Retinal pigment epithelial cell (primary cell): ENCODE data around the gene MRPS18A.
"Not testable (repeated sequence)": the region's sequence is repeated elsewhere in the genome, so short reads cannot be mapped to it uniquely, and the experiment has no call there.

Experiments used
- DNase-seq: peaks from one replicate; pipeline ENCODE4 v3.0.0-alpha.2; 2010; ENCODE audit warnings: low read depth
- H3K4me3 ChIP-seq: 2 replicates; pipeline ENCODE4 v1.5.1; 2011; ENCODE audit warnings: mild to moderate bottlenecking, low read length, control low read depth, moderate library complexity
- TF ChIP-seq, protein P1 (sequence below): conservative IDR thresholded peaks from 2 replicates; pipeline ENCODE4 v1.5.1; 2011; ENCODE audit warnings: low read depth, low read length, control low read depth, inconsistent platforms

MRPS18A gene

DNA sequence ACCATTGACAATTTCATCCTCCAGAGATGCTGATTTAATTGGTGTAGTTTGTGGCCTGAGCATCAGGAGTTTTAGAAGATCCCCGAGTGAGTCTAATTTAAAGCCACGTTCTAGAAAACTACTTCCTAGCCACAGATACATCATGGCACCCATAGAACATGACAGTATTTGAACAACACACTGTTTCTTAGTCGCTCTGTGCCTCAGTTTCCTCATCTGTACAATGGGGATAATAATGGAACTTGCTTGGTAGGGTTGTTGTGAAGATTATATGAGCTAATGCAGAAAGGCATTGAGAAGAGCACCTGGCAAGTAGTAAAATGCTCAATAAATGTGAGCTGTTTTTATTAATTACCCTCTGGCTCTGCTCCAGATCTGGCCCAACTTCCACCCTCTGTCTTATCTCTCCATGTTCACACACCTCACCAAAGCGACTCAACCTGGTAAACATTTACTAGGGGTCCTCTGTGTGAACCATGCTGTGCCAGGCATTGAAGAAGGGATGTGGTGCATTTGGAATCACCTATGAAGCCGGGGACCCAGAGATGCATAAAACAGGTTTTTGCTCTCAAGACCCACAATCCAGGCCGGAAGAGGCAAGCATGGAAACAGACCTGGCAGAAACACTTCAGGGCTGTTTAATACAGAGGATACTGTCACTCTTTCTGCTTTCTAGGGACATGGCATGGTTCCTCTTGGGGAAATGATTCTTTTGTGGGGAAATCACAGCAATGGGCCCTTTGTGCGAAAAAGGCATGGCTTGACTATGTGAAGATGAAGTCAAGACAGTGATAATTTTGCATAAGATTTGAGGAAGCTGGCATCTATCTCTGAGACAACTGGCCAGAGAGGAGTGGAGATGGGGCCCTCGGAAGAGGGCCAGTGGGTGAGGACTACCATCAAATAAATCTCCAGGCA lies 16.2 kb upstream of the MRPS18A start:
- H3K4me3 ChIP-seq: no peak overlapping the region
- no peak for DNase-seq
- TF ChIP-seq, protein P1, sequence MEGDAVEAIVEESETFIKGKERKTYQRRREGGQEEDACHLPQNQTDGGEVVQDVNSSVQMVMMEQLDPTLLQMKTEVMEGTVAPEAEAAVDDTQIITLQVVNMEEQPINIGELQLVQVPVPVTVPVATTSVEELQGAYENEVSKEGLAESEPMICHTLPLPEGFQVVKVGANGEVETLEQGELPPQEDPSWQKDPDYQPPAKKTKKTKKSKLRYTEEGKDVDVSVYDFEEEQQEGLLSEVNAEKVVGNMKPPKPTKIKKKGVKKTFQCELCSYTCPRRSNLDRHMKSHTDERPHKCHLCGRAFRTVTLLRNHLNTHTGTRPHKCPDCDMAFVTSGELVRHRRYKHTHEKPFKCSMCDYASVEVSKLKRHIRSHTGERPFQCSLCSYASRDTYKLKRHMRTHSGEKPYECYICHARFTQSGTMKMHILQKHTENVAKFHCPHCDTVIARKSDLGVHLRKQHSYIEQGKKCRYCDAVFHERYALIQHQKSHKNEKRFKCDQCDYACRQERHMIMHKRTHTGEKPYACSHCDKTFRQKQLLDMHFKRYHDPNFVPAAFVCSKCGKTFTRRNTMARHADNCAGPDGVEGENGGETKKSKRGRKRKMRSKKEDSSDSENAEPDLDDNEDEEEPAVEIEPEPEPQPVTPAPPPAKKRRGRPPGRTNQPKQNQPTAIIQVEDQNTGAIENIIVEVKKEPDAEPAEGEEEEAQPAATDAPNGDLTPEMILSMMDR: no peak

DNA sequence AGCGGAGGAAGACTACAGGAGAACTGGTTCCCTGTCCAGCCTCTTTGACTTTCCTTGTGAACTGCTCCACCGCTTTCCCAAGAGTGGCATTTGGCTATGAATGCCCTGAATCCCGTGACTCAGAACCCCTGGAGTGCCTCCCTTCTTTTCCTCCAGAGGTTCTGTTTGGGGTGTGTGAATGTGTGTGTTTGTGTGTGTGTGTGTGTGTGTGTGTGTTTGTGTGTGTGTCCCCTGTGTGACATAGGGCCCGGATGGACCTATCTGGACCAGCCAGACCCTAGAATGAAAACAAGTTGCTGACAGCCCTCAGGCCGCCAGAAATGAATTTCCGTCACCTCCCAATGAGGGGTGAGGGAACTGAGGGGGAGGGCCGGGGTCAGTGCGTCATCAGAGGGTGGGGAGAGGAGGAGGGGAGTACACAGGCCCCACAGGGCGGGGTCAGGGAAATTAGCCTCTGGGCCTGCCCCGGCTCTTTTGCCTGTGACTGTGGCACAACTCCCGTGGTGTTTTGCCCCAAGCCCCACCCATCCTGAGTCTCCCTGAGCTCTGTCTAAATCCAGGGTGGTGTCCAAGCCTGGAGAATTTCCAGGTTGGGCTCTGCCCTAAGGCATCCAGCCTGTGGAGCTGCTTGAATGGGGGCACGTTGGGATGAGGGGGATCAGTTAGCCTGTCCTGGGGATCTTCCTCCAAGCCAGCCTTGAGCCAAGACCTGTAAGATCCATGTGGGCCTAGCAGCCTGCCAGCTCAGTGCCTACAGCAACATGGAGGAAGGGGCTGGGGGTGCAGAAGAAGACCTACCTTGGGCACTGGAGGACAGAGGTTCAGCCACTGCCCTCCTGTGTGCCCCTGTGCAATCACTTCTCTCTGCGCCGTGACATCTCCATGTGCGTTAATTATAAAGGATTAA lies 15.2 kb upstream of the MRPS18A start:
- no peak overlapping the region for H3K4me3 ChIP-seq
- DNase-seq: peak; percentile 89
- TF ChIP-seq, protein P1: no peak

DNA sequence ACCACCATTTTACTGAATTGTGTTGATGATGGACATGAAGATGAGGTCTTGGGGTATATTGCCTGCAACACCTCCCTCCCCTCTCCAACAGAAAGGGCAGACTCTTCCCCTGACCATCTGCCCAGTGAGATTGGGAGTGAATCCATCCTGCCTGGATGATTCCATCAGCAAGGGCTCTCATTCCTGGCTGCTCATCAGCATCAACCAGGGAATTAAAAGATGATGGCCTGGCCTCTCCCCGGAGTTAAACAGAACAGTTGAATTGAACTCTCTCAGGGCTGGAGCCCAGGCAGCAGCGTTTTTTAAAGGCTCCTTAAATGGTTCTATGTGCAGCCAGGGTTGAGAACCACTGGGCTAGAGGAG lies 14.6 kb upstream of the MRPS18A start:
- H3K4me3 ChIP-seq: no peak overlapping the region
- TF ChIP-seq, protein P1: no peak
- no peak for DNase-seq

DNA sequence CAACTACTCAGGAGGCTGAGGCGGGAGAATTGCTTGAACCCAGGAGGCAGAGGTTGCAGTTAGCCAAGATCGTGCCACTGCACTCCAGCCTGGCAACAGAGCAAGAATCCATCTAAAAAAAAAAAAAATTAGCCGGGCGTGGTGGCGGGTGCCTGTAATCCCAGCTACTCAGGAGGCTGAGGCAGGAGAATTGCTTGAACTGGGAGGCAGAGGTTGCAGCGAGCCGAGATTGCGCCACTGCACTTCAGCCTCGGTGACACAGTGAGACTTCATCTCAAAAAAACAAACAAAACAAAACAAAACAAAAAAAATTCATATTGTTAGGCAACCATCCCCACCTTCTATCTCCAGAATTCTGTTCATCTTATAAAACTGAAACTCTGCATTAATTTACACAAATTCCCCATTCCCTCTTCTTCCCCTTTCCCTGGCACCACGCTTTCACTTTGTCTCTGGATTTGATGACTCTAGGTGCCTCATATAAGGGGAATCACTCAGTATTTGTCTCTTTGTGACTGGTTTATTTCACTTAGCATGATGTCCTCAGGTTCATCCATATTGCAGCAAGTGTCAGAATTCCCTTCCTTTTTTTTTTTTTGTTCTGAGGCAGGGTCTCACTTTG lies 13.5 kb upstream of the MRPS18A start:
- not testable (repeated sequence) for DNase-seq

GRCh38 chr6:43699564-43700186 lies 12.1 kb upstream of the MRPS18A start:
- TF ChIP-seq, protein P1: no peak
- no peak overlapping the region for H3K4me3 ChIP-seq
- no peak for DNase-seq

More for the DNA sequence above, 13.5 kb upstream of the MRPS18A start:
- H3K4me3 ChIP-seq: not testable (repeated sequence)

DNA sequence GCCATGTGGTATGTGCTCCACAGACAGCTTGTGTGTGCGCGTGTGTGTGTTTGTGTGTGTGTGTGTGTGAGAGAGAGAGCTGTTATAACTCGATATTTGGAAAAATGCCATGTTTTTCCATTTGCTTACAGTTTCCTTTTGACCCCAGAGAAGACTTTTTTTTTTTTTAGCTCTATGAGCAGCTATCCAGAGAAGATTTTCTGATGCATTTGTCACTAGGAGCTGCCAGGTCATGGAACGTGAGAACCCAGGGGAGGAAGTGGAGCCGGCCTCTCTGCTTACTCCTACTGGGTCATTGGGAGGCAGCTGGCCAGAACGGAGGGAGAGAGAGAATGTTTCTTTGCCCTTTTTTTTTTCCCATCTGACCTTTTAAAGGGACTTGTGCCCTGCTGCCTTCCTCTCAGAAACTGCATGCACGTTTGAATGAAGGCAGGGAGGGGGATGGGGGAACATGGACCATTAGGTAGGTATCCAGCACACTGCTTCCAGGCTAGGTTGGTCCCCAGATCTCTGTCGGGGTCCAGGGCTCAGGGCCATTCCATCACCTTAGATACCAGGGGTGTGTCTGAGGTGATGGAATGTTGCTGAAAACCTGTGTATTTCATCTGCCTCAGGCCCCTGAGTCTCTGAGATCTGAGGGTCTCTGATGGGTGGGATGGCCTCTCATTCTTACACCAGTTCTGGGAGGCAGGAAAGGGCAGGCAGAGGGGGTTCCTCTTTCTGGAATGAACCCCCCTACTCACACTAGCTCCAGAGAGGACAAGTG lies 11.2 kb upstream of the MRPS18A start:
- H3K4me3 ChIP-seq: no peak overlapping the region
- DNase-seq: no peak
- TF ChIP-seq, protein P1: no peak
